HG03558 (cell line): ENCODE measurements around the gene ATAD1.
"Not testable (repeated sequence)": the region's sequence is repeated elsewhere in the genome, so short reads cannot be mapped to it uniquely, and the experiment has no call there.

Source experiments
- ATAC-seq: cut with Tn5 transposase; IDR thresholded peaks from one replicate; pipeline ENCODE4 v1.9.1; 2021; ENCODE audit warnings: moderate number of reproducible peaks; ENCODE audit not compliant: unreplicated experiment; ENCODE audit errors: extremely low read depth

The ATAD1 gene, protein sequence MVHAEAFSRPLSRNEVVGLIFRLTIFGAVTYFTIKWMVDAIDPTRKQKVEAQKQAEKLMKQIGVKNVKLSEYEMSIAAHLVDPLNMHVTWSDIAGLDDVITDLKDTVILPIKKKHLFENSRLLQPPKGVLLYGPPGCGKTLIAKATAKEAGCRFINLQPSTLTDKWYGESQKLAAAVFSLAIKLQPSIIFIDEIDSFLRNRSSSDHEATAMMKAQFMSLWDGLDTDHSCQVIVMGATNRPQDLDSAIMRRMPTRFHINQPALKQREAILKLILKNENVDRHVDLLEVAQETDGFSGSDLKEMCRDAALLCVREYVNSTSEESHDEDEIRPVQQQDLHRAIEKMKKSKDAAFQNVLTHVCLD

DNA sequence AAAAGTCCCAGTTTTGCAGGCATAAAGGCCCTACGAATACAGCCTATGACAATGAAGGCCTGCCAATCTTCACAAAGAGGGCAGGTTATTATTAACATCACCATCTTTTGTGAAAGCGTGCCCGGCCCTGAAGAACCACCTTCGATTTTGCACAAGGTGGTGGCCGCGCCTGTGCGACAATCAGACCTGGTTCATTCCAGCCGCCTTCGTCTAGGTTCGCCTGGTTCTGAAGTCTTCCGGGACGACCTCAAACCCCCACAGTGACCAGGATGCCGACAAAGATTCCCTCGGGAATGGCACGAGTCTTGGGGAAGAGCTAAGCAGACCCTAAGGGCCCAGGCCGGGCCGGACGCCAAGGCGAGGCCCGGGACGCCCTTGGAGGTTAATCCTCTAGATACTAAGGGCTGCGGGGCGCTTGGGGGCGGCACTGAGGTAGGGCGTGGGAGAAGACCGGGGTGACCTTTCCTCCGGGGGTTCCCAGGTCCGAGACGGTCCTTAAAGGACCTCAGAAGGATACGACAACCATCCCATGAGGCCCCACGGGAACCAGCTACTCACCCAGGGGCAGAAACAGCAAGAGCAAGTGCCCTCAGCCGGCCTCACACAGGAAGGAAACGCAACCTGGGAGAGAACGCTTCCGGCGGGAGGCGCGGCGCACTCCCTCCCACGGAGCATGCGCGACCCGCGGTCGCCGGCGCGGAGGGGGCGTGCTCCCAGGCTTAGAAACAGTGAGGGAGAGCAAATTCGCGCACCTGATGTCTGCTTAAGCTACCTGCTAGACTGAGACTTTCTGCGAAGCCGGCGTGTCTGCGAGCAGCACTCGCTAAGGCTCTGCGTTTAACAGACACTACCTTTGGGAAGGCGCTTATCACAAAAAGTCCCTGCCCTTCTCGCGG, at the start of gene ATAD1:
Gene ATAD1 (minus strand): TSS at position 618 of the 896 bp plus-strand sequence. CDS start 3,627 bp downstream, outside the sequence.
- ATAC-seq: peak; percentile 52

DNA sequence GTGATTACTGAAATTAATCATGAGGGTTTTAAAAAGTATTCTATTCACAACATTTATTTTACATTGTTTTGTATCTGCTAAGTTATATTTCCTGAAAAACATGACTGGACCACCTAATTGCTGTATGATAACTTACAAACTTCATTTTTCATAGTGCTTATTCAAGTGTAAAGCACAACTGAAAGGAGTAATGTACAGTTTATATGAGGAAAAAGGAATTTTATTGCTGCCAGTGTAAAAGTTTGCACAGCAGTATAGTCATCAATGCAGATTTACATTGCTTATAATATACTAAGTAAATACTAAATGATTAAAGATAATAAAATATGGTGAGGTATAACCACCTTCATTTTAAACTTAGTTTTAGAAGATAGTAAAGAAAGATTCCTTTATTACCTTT, 49.4 kb upstream of the ATAD1 start:
- ATAC-seq: no peak

DNA sequence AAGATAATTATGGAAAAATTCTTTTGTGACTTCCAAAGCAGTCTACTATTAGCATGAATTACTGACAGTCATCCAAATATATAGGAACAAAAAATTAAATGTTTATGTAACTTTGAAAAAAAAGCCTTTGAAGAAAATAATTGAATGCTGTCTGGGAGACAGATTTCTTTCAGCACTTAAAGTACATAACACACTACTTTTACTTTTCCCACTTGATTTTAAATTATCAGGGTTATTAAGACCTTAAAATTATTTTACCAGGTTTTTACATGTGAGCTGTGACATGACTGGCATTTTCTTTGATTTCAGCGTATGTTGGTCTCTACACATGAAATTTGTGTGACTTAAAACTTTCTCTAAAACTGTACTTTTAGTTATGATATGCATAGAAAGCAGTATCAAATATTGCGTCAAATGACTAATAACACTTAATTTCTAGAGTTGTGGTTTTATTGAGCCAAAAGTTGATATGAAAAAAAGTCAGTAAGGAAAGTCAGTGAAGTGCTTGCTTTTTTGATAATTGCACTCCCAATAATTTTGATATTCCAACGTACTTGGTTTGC, 48.5 kb upstream of the ATAD1 start:
- no peak for ATAC-seq

DNA sequence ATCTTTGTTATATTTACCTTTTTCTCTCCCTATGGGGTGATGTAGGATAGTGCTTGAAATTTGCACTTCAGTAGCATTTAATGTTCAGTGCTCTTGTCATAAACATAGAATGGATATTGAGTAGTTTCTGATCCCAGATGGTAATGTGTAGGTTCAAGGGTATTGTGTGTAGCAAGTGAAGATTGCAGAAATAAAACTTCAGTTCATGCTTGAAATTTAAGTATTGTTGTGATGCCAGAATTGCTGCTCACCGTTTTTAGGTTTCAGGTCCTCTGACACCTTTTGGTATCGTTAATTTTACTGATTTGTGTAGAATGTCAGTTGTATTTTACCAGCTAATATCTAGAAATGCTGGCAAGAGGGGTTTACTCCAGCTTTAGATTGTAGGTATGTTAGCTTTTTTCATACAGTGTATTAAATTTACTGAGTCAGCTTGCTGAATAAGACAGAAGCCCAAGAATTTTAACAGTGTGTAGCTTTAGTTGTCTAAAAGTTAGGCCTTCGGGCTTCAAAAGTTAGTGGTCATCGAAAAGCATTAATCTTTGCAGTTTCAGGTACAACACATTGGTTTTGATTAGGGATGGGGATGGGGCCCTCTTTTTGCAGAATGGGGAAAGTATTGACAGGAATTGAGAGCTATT, 47.3 kb upstream of the ATAD1 start:
- no peak for ATAC-seq

DNA sequence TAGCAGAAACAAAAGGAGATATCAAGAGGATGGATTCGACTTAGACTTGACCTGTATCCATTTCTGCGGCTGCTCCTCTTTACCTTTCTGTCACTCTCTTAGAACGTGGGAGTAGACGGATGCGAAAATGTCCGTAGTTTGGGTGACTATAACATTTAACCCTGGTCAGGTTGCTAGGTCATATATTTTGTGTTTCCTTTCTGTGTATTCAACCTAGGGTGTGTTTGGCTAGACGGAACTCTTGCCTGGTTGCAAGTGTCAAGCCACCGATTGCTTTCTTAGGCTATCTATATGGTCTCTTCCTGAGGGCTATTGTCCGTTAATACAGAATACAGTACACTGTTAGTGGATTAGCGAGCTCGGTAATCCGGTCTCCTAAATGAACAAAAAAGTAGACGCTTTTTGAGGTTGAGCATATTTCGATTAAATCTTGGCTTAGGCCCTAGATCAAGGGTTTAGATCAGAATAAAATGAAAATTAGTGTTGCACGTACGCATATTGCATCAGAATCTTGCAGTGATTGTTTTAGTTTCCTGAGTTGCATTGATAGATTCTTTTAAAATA, 46.6 kb upstream of the ATAD1 start:
- ATAC-seq: no peak

DNA sequence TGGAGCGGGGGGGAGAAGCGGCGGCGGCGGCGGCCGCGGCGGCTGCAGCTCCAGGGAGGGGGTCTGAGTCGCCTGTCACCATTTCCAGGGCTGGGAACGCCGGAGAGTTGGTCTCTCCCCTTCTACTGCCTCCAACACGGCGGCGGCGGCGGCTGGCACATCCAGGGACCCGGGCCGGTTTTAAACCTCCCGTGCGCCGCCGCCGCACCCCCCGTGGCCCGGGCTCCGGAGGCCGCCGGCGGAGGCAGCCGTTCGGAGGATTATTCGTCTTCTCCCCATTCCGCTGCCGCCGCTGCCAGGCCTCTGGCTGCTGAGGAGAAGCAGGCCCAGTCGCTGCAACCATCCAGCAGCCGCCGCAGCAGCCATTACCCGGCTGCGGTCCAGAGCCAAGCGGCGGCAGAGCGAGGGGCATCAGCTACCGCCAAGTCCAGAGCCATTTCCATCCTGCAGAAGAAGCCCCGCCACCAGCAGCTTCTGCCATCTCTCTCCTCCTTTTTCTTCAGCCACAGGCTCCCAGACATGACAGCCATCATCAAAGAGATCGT, 46.0 kb upstream of the ATAD1 start:
- not testable (repeated sequence) for ATAC-seq

DNA sequence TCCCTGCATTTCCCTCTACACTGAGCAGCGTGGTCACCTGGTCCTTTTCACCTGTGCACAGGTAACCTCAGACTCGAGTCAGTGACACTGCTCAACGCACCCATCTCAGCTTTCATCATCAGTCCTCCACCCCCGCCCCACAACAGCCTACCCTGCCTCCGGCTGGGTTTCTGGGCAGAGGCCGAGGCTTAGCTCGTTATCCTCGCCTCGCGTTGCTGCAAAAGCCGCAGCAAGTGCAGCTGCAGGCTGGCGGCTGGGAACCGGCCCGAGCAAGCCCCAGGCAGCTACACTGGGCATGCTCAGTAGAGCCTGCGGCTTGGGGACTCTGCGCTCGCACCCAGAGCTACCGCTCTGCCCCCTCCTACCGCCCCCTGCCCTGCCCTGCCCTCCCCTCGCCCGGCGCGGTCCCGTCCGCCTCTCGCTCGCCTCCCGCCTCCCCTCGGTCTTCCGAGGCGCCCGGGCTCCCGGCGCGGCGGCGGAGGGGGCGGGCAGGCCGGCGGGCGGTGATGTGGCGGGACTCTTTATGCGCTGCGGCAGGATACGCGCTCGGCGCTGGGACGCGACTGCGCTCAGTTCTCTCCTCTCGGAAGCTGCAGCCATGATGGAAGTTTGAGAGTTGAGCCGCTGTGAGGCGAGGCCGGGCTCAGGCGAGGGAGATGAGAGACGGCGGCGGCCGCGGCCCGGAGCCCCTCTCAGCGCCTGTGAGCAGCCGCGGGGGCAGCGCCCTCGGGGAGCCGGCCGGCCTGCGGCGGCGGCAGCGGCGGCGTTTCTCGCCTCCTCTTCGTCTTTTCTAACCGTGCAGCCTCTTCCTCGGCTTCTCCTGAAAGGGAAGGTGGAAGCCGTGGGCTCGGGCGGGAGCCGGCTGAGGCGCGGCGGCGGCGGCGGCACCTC, 45.3 kb upstream of the ATAD1 start, which contains the start of the genes KLLN and PTEN:
Gene KLLN (minus strand): TSS at position 481 of the 891 bp plus-strand sequence. CDS start 1,046 bp downstream, outside the sequence.
Gene PTEN (plus strand): TSS at position 573 of the 891 bp plus-strand sequence. CDS start 845 bp downstream, outside the sequence.
- peak; percentile 26 for ATAC-seq

DNA sequence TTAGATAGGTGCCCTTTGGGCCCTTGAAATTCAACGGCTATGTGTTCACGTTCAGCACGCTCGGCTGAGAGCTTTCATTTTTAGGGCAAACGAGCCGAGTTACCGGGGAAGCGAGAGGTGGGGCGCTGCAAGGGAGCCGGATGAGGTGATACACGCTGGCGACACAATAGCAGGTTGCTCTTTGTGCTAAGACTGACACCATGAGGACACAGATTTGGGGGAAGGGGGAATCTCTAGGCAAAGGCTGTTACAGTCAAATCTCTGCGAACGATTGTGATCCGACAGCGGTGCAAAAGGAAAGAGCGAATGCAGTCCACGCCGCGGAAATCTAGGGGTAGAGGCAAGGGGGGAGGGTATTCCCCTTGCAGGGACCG, 44.6 kb upstream of the ATAD1 start:
- ATAC-seq: no peak

DNA sequence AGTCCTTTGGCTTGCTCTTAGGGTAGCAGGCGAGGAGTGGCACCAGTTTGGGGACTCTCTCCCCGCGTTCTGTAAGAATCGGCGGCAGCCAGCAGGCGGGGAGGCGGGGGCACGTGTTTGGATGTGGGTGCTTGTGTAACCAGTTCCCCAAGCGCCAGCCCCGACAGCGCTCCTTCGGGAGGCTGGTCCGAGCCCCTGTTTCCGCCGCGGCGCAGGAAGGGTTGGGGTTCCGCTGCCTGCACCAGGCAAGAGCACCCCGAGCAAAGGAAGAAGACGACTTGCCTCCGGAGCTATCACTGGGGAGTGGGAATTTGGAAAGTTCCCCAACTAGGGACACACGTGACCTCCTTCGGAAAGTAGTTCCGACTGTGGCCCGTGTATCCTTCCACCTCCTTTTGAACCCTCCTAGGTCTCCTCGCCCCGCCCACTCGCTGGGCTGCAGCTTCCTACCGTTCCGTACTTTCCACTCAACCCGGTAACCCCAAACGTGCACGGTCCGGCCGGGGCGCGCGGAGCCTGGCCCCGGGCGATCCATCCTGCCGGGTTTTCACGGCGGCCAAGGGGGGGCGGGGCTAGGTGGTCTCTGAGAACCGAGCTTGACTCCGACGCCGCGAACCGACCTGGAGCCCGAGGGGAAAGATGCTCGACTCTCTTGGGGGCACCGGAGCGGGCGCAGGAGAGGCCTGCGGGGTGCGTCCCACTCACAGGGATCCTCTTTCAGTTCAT, 44.1 kb upstream of the ATAD1 start:
- no peak for ATAC-seq

DNA sequence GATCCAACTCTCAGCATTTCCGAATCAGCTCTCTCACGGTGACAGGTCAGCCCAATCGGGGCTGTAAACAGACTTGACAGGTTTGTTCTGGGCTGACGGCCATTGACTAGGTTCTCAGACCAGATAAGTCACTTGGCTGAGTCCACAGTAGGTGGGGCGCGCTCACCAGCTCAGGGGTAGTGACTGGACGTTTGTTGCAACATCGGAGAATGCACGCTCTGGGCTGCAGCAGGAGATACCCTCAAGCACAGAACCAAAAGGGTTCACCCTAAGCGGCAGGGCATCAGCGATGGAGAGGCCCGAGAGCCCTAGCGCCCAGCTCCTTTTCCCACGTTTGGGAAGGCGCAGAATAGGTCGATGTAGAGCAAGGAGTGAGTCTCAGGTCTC, 43.5 kb upstream of the ATAD1 start:
- ATAC-seq: no peak

DNA sequence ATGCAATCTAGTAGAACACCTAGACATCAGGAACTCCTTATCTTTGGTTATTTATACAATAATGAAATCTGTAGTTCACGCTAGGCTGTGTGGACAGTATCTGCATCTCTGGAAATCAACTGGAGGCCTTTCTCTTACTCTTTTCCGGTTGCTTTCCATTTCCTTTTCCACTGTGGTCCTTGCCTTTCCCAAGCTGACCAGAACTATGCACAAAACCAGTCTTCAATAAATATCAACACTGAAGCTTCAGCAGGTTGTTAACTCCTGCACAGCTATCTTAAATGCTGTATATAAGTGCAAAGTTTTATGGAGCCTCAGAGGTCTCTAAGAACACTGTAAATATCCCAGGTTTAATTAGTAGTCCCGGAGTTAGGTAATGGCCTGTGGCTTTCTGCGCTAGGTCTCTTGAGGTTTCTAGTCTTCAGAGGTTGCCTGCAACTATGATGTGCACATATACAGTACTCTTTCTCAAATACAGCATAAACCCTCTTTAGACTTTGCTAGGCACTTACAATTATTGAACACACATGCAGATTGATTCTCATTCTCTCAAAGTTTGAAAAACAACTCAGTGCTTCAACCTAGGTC, 42.9 kb upstream of the ATAD1 start:
- ATAC-seq: no peak

DNA sequence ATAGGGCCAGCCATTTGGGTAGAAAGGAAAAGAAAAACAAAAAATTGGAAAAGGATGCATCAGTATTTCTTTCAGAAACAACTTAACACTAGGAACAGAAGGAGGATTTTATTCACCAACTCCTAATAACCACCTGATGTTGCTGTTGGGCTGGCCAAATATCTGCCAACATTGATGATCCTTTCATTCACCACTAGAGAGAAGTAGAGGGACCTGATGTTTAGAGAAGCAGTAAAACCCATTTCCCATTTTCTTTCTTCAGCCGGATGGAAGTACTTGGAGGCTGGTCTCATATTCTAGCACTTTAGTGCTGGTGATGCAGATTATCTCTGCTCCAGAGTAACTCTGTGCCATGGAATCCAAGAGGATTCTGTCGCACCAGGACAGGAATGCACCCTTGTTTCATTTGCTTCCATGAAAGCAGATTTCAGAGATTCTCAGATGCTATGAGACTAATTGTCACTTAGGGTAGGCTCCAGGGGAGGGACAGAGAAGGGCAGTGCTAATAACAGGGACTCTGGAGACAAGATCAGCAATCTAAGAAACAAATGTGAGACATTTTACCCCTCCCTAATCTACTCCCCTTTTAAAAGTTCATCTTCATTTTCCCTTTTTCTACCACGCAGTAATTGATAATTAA, 42.2 kb upstream of the ATAD1 start:
- ATAC-seq: no peak

DNA sequence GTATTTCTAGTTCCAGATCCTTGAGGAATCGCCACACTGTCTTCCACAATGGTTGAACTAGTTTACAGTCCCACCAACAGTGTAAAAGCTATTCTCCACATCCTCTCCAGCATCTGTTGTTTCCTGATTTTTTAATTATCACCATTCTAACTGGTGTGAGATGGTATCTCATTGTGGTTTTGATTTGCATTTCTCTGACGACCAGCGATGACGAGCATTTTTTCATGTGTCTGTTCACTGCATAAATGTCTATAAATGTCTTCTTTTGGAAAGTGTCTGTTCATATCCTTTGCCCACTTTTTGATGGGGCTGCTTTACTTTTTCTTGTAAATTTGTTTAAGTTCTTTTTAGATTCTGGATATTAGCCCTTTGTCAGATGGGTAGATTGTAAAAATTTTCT, 37.6 kb upstream of the ATAD1 start:
- ATAC-seq: not testable (repeated sequence)

DNA sequence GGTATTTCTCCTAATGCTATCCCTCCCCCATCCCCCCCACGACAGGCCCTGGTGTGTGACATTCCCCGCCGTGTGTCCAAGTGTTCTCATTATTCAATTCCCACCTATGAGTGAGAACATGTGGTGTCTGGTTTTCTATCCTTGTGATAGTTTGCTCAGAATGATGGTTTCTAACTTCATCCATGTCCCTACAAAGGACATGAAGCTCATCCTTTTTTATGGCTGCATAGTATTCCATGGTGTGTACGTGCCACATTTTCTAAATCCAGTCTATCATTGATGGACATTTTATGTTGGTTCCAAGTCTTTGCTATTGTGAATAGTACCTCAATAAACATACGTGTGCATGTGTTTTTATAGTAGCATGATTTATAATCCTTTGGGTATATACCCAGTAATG, 37.2 kb upstream of the ATAD1 start:
- ATAC-seq: not testable (repeated sequence)

DNA sequence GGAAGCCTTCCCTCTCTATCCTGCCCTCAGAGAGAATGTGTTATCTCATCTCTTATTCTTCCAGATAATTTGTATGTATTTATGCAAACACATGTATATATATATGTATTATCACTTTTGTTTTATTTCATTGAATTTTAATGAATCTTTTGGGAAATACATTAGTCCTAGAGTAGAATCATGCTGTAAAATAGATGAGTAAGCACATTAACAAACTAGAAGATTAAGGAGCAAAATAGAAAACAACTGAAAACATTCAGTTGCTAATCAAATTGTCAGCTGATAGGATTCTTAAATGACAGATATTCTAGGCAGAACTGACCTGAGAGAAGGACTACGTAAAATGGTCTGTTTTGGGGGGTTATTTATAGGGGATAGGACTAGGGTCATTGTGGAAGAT, 34.1 kb upstream of the ATAD1 start:
- ATAC-seq: no peak

DNA sequence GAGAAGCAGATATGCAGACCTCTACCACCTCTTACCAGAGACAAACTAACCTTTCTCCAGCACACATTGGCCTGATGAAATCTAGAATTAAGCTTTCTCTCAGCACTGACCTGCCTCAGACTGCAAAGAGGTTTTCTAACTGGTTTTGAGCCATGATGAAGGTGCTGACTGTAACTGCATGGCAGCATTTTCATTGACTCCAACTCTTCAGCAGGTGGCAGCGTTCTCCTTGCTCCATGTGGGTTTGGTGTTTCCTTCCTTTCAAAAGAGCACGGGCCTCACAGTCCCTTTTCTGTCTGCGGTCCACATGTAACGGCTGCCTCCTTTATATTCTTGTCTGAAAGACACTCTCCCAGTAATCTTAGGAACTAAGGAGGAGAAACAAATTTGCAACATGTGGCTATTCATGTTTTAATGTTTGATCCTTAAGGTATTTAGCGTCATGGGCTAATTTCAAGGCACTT, 32.7 kb upstream of the ATAD1 start:
- ATAC-seq: no peak

DNA sequence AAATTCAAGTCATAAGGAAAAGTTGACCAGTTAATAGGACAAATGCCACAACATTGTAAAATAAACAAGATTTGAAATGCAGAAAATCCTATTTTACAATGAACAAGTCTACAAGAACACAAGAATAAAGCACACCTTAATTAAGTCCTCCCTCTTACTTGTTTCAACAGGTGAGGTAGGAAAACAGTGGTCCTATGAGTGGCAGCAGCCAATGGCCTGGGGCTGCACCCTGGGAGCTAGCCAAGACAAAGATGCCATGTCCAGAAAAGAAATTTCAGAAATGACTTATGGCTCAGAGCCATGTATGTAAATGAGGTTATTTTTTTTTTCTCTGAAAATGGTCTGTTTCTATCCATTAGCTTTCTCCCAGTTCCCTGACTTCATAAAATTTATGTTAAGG, 31.0 kb upstream of the ATAD1 start:
- ATAC-seq: no peak
